ENCODE data around the gene CRADD.
"Not testable (repeated sequence)": the region's sequence is repeated elsewhere in the genome, so short reads cannot be mapped to it uniquely, and the experiment has no call there.

Gene CRADD

DNA sequence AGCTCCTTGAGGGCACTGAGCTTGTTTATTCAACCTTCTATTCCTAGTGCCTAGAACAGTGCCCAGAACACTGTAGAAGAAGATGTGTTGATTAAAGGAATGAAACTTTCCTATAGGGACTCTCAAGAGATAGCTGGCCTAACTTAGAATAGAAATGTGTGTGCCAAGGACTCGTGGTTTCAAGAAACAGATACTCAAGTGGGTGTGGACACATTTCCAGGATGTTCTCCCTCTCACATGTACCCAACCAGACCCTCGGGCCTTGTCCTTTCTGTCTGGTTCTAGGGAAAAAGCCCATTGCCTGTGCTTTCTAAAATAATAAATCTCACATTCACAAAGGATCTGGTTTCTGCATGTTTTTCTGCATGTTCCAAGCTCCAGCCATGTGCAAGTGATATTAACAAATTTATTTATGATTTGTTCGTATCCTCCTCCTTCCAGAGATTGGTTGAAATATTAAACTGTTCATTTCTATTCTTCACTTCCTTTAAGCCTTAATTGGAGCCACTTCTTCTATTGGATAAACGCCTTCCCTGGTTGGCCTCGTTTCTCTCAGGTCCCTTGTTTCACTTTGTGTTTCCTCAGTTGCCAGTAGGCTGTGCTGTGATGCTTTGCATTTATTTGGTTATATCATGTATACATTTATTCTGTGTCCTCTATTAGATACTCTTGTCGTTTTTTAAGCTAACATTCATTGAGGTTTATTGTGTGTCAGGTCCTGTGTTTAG, 89.8 kb downstream of the CRADD start:
- intact Hi-C loops (cut with DNase I) = no loop called here
- DNase-seq = peak in 18 of 42 donors; percentile 18 to 73 (median 34)

DNA sequence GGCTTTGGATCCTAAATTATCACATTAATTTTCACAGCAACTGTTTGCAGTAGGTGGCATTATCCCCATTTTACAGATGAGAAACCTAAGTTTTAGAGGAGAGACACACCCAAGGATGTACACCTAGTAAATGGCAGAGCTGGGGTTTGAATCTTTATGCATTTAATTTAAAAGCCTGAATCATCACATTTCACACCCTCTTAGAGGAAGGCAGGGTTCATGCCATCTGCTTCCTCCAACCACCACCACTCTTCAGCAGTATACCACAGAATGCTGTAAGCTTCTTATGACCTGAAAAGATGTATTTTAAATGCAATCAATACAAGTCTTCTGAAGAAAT, 90.3 kb downstream of the CRADD start:
- intact Hi-C loops (cut with DNase I) = no loop called here
- no peak for DNase-seq

DNA sequence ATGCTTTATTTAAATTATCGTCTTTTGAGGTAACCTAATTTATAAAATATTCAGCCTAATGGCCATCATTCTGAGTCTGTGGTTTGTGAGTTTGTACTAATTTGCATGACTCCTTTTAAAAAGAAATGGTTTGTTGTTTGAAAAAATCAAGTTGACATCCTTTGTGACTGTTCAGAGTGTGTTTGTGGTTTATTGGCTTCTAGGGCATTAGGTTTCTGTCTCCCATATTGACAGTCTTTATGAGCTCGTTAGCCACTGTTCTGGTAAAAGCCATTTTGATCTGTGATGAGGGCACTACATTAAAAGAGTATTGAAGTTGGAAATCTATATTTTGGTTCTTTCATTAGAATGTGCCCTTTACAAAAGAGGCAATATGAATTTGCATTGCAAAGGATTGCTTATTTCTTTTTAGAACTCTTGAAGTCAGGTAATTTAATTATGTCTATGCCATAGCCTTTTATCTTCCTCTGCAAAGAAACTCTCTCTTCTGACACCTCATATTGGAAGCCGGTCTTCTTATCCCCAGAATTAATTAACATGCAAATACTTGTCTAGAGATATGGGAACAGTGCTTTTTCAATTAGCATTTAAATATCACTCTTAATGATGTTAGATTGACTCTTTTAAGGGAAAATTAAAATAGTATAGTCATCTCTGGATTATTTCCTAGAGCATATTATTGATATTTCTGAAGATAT, 95.0 kb downstream of the CRADD start:
- DNase-seq = no peak
- intact Hi-C loops (cut with DNase I) = no loop called here

- DNase-seq = peak in 1 of 42 donors; percentile 46
- intact Hi-C loops (cut with DNase I) = no loop called here
Measured at GRCh38 chr12:93773122-93773871, 96.1 kb downstream of the CRADD start.

GRCh38 chr12:93776581-93777018, 99.4 kb downstream of the CRADD start:
- intact Hi-C loops (cut with DNase I) = loop anchor here (5.0 kb wide), 1 partner anchor 34 kb away; no protein-coding TSS in a partner anchor
- peak in 5 of 42 donors; percentile 9 to 44 (median 20) for DNase-seq

DNA sequence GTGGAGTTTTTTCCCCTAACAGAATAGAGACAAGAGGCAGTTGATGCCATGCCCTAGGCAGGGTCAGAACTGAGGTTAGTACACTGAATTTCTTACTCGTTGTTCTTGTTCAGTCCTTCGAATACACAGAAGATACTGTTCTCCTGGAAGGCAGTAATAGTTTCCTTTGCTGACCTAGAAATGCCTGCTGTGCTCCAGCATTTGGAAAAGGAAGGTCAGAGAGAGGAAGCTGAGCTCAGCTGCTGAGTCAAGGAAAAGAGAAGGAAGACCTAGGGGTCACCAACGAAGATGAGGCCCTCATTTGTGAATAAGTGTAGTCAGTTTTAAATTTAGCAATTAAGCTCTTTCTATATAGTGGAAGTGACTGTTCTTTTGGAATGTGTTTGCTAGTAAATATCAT, 100.1 kb downstream of the CRADD start:
- peak in 4 of 42 donors; percentile 10 to 47 (median 25) for DNase-seq
- intact Hi-C loops (cut with DNase I) = loop anchor here (5.0 kb wide), 1 partner anchor 35 kb away; no protein-coding TSS in a partner anchor

- DNase-seq = peak in 39 of 42 donors; percentile 19 to 85 (median 50)
- intact Hi-C loops (cut with DNase I) = loop anchor here (5.0 kb wide), 1 partner anchor 36 kb away; no protein-coding TSS in a partner anchor
Measured at GRCh38 chr12:93778306-93778705, 101.1 kb downstream of the CRADD start.

DNA sequence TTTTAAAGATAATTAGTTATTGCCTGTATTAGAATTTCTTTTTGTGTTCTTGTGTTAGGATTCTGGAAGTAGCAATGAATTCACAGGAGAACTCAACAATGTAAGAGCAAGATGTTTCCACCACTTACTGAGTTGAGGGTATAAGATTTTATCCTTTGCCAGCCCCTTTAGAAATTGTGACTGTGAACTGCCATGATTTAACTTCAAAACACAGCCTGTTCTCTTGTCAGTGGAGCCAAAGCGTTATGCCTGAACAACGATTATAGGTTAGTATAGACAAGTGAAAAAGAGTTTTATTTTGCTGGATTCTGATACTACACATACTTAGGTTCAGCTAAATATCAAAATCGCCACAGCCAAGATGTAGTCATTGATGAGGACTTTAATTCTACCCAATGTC, 101.6 kb downstream of the CRADD start:
- intact Hi-C loops (cut with DNase I) = loop anchor here (5.0 kb wide), 1 partner anchor 36 kb away; no protein-coding TSS in a partner anchor
- no peak for DNase-seq

DNA sequence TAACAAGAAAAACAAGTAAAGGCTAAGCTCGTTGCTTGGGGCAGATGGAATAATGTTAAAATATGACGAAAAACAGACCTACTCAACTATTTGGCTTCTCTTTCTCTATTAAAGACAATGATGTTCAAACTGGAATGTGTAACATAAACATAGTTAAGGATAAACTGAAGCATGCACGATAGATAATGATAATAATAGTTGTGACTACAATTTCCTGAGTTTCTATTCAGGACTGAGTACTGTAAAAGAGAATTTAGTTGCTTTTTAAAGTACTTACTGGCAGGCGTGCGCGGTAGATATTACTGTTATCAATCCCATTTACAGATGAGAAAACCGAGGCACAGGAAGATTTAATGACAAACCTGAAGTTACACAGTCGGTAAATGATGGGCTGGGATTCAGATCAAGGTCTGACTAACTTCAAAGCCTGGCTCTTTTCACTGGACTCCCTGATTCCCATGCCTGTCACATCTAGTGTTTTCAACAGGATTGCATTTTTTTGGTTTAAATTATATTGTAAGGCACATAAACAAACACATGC, 103.0 kb downstream of the CRADD start:
- no peak for DNase-seq
- intact Hi-C loops (cut with DNase I) = no loop called here

- intact Hi-C loops (cut with DNase I); DNase-seq: not testable (repeated sequence)
Measured at GRCh38 chr12:93780886-93781285, 103.7 kb downstream of the CRADD start.

DNA sequence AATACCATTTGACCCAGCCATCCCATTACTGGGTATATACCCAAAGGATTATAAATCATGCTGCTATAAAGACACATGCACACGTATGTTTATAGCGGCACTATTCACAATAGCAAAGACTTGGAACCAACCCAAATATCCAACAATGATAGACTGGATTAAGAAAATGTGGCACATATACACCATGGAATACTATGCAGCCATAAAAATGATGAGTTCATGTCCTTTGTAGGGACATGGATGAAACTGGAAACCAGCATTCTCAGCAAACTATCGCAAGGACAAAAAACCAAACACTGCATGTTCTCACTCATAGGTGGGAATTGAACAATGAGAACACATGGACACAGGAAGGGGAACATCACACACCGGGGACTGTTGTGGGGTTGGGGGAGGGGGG, 104.8 kb downstream of the CRADD start:
- intact Hi-C loops (cut with DNase I); DNase-seq: not testable (repeated sequence)

- intact Hi-C loops (cut with DNase I) = no loop called here
Measured at GRCh38 chr12:93782853-93783252, 105.7 kb downstream of the CRADD start.

DNA sequence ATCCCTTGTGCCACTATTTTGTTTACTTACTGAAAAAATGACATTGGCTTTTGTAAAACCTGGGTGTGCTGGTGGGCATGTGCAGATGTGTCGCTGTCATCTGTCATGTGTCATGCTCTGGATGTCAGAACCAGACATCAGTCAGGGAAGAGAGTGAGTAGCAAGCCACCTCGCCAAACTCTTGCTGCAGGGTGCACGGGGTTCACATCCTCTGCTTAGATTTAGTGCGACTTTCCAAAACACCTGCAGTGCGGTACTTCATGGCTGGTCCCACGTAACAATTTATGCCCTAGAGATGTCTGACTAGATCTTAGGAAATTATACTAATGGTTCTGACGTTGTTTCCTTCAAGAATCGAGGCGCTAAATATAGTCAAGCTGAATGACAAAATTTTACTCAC, 106.7 kb downstream of the CRADD start:
- DNase-seq = peak in 35 of 42 donors; percentile 7 to 71 (median 39)
- intact Hi-C loops (cut with DNase I) = no loop called here

More at GRCh38 chr12:93782853-93783252, 105.7 kb downstream of the CRADD start:
- DNase-seq = no peak

GRCh38 chr12:93784339-93785086, 107.3 kb downstream of the CRADD start:
- intact Hi-C loops (cut with DNase I) = no loop called here
- peak in 7 of 42 donors; percentile 12 to 37 (median 17) for DNase-seq

DNA sequence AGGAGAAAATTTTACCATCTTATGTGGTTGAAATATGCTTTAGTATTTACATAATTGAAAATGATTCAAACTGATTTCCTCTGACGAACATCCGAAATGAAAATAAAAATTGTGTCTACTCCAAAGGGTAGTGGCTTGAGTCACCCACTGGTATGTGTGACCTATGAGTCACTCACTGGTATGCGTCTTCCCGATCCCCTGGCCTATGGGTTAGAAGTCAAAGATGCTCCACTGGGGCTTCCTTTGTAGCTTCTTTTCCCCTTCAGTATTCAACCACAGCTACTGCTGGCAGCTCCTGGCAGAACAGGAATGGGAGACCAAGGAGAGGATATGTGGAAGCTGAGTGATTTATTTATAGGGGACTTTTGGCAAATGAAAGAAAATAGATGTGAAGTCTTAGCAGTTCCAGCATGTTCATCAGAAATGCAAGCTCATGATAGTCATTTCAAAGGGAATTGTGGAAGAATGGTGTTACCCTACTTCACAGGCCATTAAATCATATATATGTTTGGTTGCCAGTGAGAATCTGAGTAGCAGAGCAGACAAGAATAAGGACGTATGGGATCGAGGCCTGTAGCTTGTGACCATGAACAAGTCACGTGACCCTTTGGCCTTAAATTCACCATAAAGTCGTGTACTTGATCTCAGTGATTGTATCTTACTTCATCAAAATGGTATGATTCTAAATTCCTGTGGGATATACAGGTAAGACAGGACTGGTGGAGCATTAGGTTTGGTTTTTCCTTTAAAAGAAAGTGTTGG, 108.3 kb downstream of the CRADD start:
- intact Hi-C loops (cut with DNase I) = no loop called here
- no peak for DNase-seq

- intact Hi-C loops (cut with DNase I) = no loop called here
- DNase-seq = no peak
Measured at GRCh38 chr12:93786656-93787397, 109.7 kb downstream of the CRADD start.

DNA sequence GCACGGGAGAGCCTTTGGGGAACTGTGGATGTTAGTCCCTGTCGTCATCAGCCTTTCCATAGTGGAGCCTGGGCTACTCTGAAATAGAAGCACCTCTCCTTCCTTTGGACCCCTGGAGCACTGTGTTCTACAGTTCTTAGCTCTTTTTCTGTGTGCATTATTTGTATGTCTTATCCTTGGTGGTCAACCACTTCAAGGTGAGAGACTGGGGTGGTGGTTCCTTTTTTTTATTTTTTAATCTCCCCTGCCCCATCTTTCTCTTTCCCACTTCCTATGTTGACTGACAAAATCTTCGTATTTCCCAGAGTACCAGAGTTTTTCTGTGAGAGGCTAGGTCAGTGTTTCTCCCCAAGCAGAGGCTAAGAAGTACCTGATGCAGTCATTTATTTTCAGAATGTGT, 111.7 kb downstream of the CRADD start:
- intact Hi-C loops (cut with DNase I) = no loop called here
- no peak for DNase-seq
